ENCODE measurements around the gene G6PD.

DNA sequence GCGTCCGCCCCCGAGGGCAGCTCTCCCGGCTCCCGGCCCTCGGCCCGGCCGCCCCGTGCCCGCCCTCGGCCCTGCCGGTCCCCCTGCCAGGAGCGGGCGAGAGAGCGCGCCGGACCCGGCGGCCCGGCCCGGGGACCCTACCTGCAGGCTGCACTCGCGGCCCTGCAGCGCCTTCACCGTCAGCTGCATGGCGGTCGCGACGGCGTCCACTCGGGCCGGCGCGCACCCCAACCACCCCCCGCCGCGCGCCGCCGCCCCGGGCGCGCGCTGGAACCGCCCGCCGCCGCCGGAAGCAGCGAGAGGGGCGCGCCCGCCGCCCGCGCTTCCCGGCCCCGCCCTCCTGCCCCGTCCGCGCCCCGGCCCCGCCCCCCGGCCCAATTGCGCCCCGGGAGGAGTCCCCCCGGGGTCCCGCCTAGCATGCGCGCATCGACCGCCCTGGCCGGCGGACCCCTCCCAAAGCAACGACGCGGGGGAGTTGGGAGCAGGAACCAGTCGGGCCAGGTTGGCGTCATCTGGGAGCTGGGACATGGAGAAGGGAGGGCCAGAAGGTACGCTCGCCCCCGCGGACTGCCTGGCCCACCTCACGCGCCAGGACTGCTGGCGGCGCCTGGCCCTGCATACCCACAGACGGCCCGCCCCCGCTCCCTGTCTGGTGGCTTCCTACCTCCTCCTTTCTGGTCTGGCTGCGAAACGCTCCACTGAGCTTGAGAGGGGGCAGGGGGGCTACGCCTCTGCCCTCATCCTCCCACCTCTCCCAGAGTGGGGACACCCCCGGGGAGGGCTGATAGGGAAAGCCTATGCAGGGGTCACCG, 60.0 kb downstream of the G6PD start, which contains the start of gene UBL4A:
- TF ChIP-seq POLR2A (IDR thresholded peaks at IDR 0.05) (peak in 1 of 2 donors; percentile 20), POLR2AphosphoS5 (IDR thresholded peaks at IDR 0.05; ENCODE audit: insufficient read depth in 1 of 2, low read depth in 1 of 2) (peak in 1 of 2 donors; percentile 51)
- TF ChIP-seq, protein P1, sequence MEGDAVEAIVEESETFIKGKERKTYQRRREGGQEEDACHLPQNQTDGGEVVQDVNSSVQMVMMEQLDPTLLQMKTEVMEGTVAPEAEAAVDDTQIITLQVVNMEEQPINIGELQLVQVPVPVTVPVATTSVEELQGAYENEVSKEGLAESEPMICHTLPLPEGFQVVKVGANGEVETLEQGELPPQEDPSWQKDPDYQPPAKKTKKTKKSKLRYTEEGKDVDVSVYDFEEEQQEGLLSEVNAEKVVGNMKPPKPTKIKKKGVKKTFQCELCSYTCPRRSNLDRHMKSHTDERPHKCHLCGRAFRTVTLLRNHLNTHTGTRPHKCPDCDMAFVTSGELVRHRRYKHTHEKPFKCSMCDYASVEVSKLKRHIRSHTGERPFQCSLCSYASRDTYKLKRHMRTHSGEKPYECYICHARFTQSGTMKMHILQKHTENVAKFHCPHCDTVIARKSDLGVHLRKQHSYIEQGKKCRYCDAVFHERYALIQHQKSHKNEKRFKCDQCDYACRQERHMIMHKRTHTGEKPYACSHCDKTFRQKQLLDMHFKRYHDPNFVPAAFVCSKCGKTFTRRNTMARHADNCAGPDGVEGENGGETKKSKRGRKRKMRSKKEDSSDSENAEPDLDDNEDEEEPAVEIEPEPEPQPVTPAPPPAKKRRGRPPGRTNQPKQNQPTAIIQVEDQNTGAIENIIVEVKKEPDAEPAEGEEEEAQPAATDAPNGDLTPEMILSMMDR (IDR thresholded peaks at IDR 0.05) = no peak
